Endothelial cell of umbilical vein (primary cell): ENCODE data around the gene DERL2. TPM values are rescaled to one million over a fixed set of nuclear protein-coding genes. Genes with fewer than 3 reads are reported as not detected.
A peak's percentile ranks its signal among the peaks of the same experiment; 100 is the strongest.
"Not testable (repeated sequence)": the region's sequence is repeated elsewhere in the genome, so short reads cannot be mapped to it uniquely, and the experiment has no call there.

Experiments used
- BruUV-seq: library from RNA; stranded (reverse); fragments of 400-500 nt; replicated peaks from 2 replicates; lab custom pipeline; 2021; lab: Mats Ljungman, UMichigan
- CTCF ChIA-PET: fragments of 300-600, 350-600 bp; sonication (Branson Sonifier 250); formaldehyde crosslinking; loops from one replicate; lab custom pipeline; 2021; ENCODE audit warnings: antibody characterized with exemption, inconsistent platforms; lab: Charles Lee
- POLR2A ChIA-PET: fragments of 300-600, 350-600 bp; sonication (Branson Sonifier 250); formaldehyde crosslinking; loops from one replicate; lab custom pipeline; 2021; ENCODE audit warnings: antibody characterized with exemption, inconsistent platforms; lab: Charles Lee
- DNase-seq: peaks from one replicate; pipeline ENCODE4 v3.0.0-alpha.2; 2011; ENCODE audit warnings: low read depth, low spot score
- FAIRE-seq: peaks from 2 replicates; lab custom pipeline; 2011; peaks lifted over from hg19 to GRCh38; lab: Jason Lieb, UNC
- H2AFZ ChIP-seq: 2 replicates; pipeline ENCODE4 v1.6.0; 2012; ENCODE audit warnings: low read depth, low read length, control low read depth, inconsistent platforms
- H3K27ac ChIP-seq: 2 replicates; pipeline ENCODE4 v1.5.1; 2011; ENCODE audit warnings: low read depth, mild to moderate bottlenecking, control low read depth, low read length, moderate library complexity; ENCODE audit not compliant: insufficient read depth
- H3K27me3 ChIP-seq, 2 experiments: 2 replicates each; pipeline versions ENCODE4 v1.6.0 to v1.6.1; 2011; ENCODE audit warnings: low read length in 2 of 2, mixed read lengths in 1 of 2; ENCODE audit not compliant: control insufficient read depth in 2 of 2, insufficient read depth in 2 of 2
- H3K36me3 ChIP-seq, 2 experiments: 2 replicates in 1 of 2; 3 replicates in 1 of 2; pipeline ENCODE4 v1.5.1; 2011; ENCODE audit warnings: low read length in 2 of 2, mild to moderate bottlenecking in 1 of 2, moderate library complexity in 1 of 2; ENCODE audit not compliant: control insufficient read depth in 2 of 2, insufficient read depth in 2 of 2; ENCODE audit errors: extremely low read depth in 1 of 2
- H3K4me1 ChIP-seq: 3 replicates; pipeline ENCODE4 v1.5.1; 2011; ENCODE audit warnings: mild to moderate bottlenecking, low read length; ENCODE audit not compliant: control insufficient read depth, insufficient read depth; ENCODE audit errors: extremely low read depth
- H3K4me2 ChIP-seq: 2 replicates; pipeline ENCODE4 v1.6.1; 2011; ENCODE audit warnings: low read length, control low read depth, mixed read lengths; ENCODE audit not compliant: insufficient read depth
- H3K4me3 ChIP-seq, 3 experiments: fragments of 200-600 bp in 1 of 3; sonication (generic), shearing (Covaris generic) in 1 of 3; replicated peaks in 1 of 3; 2 replicates each; pipeline ENCODE4 v1.5.1; 2011 to 2016; ENCODE audit warnings: control low read depth in 3 of 3, low read length in 3 of 3, mild to moderate bottlenecking in 2 of 3, inconsistent platforms in 1 of 3, low read depth in 1 of 3, moderate library complexity in 1 of 3; ENCODE audit not compliant: insufficient read depth in 1 of 3
- H3K79me2 ChIP-seq: 2 replicates; pipeline ENCODE4 v1.6.0; 2012; ENCODE audit warnings: low read length, inconsistent platforms; ENCODE audit not compliant: control insufficient read depth, insufficient read depth
- H3K9ac ChIP-seq: replicated peaks from 2 replicates; pipeline ENCODE3; 2011; ENCODE audit warnings: low read length, control low read depth; ENCODE audit not compliant: insufficient read depth; ENCODE audit errors: extremely low read depth
- H3K9me1 ChIP-seq: replicated peaks from 3 replicates; pipeline ENCODE4 v1.6.0; 2011; ENCODE audit warnings: mild to moderate bottlenecking, low read length; ENCODE audit not compliant: control insufficient read depth, insufficient read depth; ENCODE audit errors: extremely low read depth
- H3K9me3 ChIP-seq: replicated peaks from 2 replicates; pipeline ENCODE4 v1.5.1; 2012; ENCODE audit warnings: low read length, inconsistent platforms; ENCODE audit not compliant: control insufficient read depth, insufficient read depth
- H4K20me1 ChIP-seq: replicated peaks from 2 replicates; pipeline ENCODE3; 2011; ENCODE audit warnings: mild to moderate bottlenecking, low read length; ENCODE audit not compliant: control insufficient read depth, insufficient read depth; ENCODE audit errors: extremely low read depth
- EZH2 ChIP-seq: IDR thresholded peaks from 2 replicates; pipeline ENCODE4 v1.6.1; 2012; ENCODE audit warnings: borderline replicate concordance, low read depth, mild to moderate bottlenecking, moderate library complexity, low read length, inconsistent platforms; ENCODE audit not compliant: severe bottlenecking
- FOS ChIP-seq: IDR thresholded peaks from 2 replicates; pipeline ENCODE4 v1.6.1; 2011; ENCODE audit warnings: mild to moderate bottlenecking, low read length, moderate library complexity, borderline replicate concordance; ENCODE audit not compliant: insufficient read depth
- GATA2 ChIP-seq: IDR thresholded peaks from 2 replicates; pipeline ENCODE4 v1.7.0; 2011; ENCODE audit warnings: low read depth, mild to moderate bottlenecking, moderate library complexity, mixed read lengths, low read length; ENCODE audit not compliant: insufficient read length, insufficient read depth
- JUN ChIP-seq: IDR thresholded peaks from 2 replicates; pipeline ENCODE4 v1.6.1; 2011; ENCODE audit warnings: borderline replicate concordance, low read depth; ENCODE audit not compliant: insufficient read length, insufficient read depth
- MYC ChIP-seq: IDR thresholded peaks from one replicate; pipeline ENCODE4 v1.6.1; 2011; ENCODE audit warnings: mild to moderate bottlenecking, low read depth, low read length
- POLR2A ChIP-seq: IDR thresholded peaks from 2 replicates; pipeline ENCODE4 v1.6.1; 2012; ENCODE audit warnings: low read depth, mild to moderate bottlenecking, control low read depth, low read length
- POLR2AphosphoS5 ChIP-seq: IDR thresholded peaks from 2 replicates; pipeline ENCODE4 v1.6.1; 2012; ENCODE audit warnings: low read depth, mild to moderate bottlenecking, control low read depth, low read length, moderate library complexity; ENCODE audit not compliant: insufficient read depth
- dilution Hi-C: fragments of 300-500 bp; cut with MboI; formaldehyde crosslinking; loops from one replicate; pipeline ENCODE4 v1.15.0; 2019; ENCODE audit warnings: low sequenced_read_pairs; ENCODE audit not compliant: extremely low pct_ligation_motif_present
- intact Hi-C: fragments of 100-400 bp; cut with micrococcal nuclease; formaldehyde crosslinking; loops from one replicate; pipeline ENCODE4 v1.10.0; 2022
- polyA plus RNA-seq, 4 experiments: library from polyadenylated mRNA; depleted of rRNA in 3 of 4; stranded (reverse) in 3 of 4; unstranded in 1 of 4; fragments of >200 nt; gene quantifications; 2 replicates each; pipeline versions ENCODE4 v1.2.1 to v1.2.3, GENCODE V29; 2011 to 2012; ENCODE audit warnings: missing spikeins in 1 of 4
- total RNA-seq: library from RNA; stranded (reverse); gene quantifications from 2 replicates; pipeline ENCODE4 v1.2.3, GENCODE V29; 2021
- TF ChIP-seq, protein P1 (sequence below): IDR thresholded peaks from 2 replicates; pipeline ENCODE4 v1.6.1; 2011; ENCODE audit not compliant: insufficient read depth, insufficient read length
- TF ChIP-seq, protein P2 (sequence below), 2 donors: IDR thresholded peaks; 1 replicate in 1 of 2; 2 replicates in 1 of 2; pipeline ENCODE4 v1.5.1; 2011; ENCODE audit warnings: low read length in 2 of 2, mild to moderate bottlenecking in 2 of 2, moderate library complexity in 2 of 2, control low read depth in 1 of 2, inconsistent platforms in 1 of 2, low read depth in 1 of 2; ENCODE audit not compliant: insufficient read depth in 1 of 2; ENCODE audit errors: extremely low read depth in 1 of 2

DERL2 gene
- total and polyA plus RNA-seq, 2 donors (not counting 3 experiments of a cell fraction or from before 2014, with no cell fraction given) = 84.5 to 117 TPM

DNA sequence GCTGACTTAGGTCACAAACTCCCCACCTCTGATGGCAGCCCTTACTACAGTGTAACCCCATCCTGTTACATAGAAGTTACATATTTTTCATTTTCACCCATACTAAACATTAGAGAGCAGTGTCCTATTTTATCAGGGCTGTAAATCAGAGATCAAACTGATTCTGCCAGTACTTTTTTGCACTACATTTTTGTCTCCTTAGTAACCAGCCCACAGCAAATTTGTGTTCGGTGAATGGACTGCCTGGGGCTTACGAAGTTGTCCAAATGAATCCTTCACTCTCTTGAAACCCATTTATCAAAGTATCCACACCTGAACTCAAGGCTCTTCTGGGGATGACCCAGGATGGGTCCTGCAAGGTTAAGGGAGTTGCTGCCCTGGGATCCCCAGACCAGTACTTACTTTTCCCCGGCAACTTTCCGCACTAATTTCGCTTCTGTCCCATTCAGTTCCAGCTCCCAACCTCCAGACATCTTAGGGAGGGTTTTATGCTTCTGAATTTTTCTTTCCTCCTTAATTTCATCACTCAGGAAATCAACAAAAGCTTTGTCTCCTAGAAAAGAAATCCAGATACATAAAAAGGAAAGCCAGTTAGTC is 48.2 kb downstream of the DERL2 start:
- Histone ChIP-seq H3K9me3 (no peaks in the 10 kb centered on the region), H4K20me1 (no peaks in the 10 kb centered on the region), H2AFZ (no peak overlapping the region), H3K9me1 (no peaks in the 10 kb centered on the region), H3K4me1 (peaks cover 17% of the 10 kb centered on the region), H3K4me2 (peak overlapping the region; percentile 97), H3K79me2 (peaks cover 28% of the 10 kb centered on the region), H3K36me3 (peaks cover 12 to 19% of the 10 kb centered on the region in 2 experiments), H3K4me3 (peak overlapping the region; percentile 64 to 94 (median 68)), H3K27ac (peak overlapping the region; percentile 47), H3K9ac (peak overlapping the region; percentile 64), H3K27me3 (no peaks in the 10 kb centered on the region)
- FAIRE-seq (peak; percentile 63), DNase-seq (no peak)
- ChIA-PET POLR2A (no interaction called here), CTCF (interaction anchor here (3.3 kb wide), 1 partner anchor 189 kb away, joined by 41 read pairs; no protein-coding TSS in a partner anchor)
- BruUV-seq = no TSS peak
- dilution Hi-C loops (no loop called here), intact Hi-C loops (loop anchor here (2.0 kb wide), 2 partner anchors 31 to 241 kb away; partner anchors contain the start of gene DHX33)
- TF ChIP-seq, protein P1, sequence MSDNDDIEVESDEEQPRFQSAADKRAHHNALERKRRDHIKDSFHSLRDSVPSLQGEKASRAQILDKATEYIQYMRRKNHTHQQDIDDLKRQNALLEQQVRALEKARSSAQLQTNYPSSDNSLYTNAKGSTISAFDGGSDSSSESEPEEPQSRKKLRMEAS = no peak
- no peak for TF ChIP-seq POLR2A
- TF ChIP-seq GATA2 = no peak
- TF ChIP-seq POLR2AphosphoS5 = no peak
- no peak for TF ChIP-seq EZH2
- TF ChIP-seq, protein P2, sequence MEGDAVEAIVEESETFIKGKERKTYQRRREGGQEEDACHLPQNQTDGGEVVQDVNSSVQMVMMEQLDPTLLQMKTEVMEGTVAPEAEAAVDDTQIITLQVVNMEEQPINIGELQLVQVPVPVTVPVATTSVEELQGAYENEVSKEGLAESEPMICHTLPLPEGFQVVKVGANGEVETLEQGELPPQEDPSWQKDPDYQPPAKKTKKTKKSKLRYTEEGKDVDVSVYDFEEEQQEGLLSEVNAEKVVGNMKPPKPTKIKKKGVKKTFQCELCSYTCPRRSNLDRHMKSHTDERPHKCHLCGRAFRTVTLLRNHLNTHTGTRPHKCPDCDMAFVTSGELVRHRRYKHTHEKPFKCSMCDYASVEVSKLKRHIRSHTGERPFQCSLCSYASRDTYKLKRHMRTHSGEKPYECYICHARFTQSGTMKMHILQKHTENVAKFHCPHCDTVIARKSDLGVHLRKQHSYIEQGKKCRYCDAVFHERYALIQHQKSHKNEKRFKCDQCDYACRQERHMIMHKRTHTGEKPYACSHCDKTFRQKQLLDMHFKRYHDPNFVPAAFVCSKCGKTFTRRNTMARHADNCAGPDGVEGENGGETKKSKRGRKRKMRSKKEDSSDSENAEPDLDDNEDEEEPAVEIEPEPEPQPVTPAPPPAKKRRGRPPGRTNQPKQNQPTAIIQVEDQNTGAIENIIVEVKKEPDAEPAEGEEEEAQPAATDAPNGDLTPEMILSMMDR (IDR thresholded peaks at IDR 0.05; ENCODE audit: extremely low read depth in 1 of 2, insufficient read depth in 1 of 2, low read depth in 1 of 2, low read length in 2 of 2) = no peak
- TF ChIP-seq MYC = no peak
- TF ChIP-seq FOS = no peak
- TF ChIP-seq JUN = no peak

DNA sequence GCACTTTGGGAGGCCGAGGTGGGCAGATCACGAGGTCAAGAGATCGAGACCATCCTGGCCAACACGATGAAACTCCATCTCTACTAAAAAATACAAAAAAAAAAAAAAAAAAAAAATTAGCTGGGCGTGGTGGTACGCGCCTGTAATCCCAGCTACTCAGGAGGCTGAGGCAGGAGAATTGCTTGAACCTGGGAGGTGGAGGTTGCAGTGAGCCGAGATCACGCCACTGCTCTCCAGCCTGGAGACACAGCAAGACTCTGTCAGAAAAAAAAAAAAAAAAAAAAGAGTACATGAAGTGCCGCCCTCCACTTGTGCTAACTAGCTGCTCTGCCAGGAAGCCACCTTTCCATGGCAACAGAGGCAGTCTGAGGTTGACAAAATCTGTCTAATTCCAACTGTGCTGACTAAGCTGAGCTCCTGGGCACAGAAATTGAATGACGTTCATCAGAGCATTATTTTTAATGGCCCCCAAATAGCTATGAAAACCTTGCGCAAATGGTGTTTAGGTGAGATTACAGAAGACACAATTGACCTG is 50.1 kb downstream of the DERL2 start:
- dilution Hi-C loops, H3K27me3 ChIP-seq, BruUV-seq, H3K4me3 ChIP-seq, H3K9me3 ChIP-seq, H3K9me1 ChIP-seq, H4K20me1 ChIP-seq, intact Hi-C loops, POLR2A ChIA-PET, H3K9ac ChIP-seq, FAIRE-seq, H2AFZ ChIP-seq, H3K4me2 ChIP-seq, DNase-seq, H3K27ac ChIP-seq: not testable (repeated sequence)
- peaks cover 17% of the 10 kb centered on the region for H3K4me1 ChIP-seq
- peaks cover 19 to 29% of the 10 kb centered on the region in 2 experiments for H3K36me3 ChIP-seq
- CTCF ChIA-PET = interaction anchor here (0.7 kb wide), 1 partner anchor 11 kb away, joined by 4 read pairs; no protein-coding TSS in a partner anchor
- peaks cover 28% of the 10 kb centered on the region for H3K79me2 ChIP-seq
